NT2/D1 (cell line): ENCODE measurements around the gene NUDT2.
"Not testable (repeated sequence)": the region's sequence is repeated elsewhere in the genome, so short reads cannot be mapped to it uniquely, and the experiment has no call there.

Source experiments
- DNase-seq: peaks from one replicate; pipeline ENCODE4 v3.0.0-alpha.2; 2011; ENCODE audit warnings: low read depth, low spot score
- H3K27me3 ChIP-seq: 2 replicates; pipeline ENCODE4 v1.6.0; 2011; ENCODE audit warnings: mild to moderate bottlenecking; ENCODE audit not compliant: insufficient read length, insufficient read depth
- H3K36me3 ChIP-seq: 2 replicates; pipeline ENCODE4 v1.6.1; 2011; ENCODE audit warnings: mild to moderate bottlenecking, low read length, mixed read lengths; ENCODE audit not compliant: insufficient read depth, insufficient read length
- H3K4me1 ChIP-seq: 2 replicates; pipeline ENCODE4 v1.5.1; 2011; ENCODE audit not compliant: insufficient read depth, insufficient read length
- H3K4me3 ChIP-seq: 2 replicates; pipeline ENCODE4 v1.5.1; 2011; ENCODE audit warnings: low read depth; ENCODE audit not compliant: insufficient read length
- H3K9ac ChIP-seq: 2 replicates; pipeline ENCODE4 v1.6.0; 2011; ENCODE audit warnings: low read depth; ENCODE audit not compliant: insufficient read length
- H3K9me3 ChIP-seq: 2 replicates; pipeline ENCODE4 v1.5.1; 2011; ENCODE audit warnings: mild to moderate bottlenecking, low read length; ENCODE audit not compliant: insufficient read depth
- SUZ12 ChIP-seq: IDR thresholded peaks from 2 replicates; pipeline ENCODE4 v1.6.1; 2011; ENCODE audit not compliant: insufficient read length, insufficient read depth; ENCODE audit errors: extremely low read depth
- YY1 ChIP-seq: IDR thresholded peaks from 2 replicates; pipeline ENCODE4 v1.6.1; 2011; ENCODE audit not compliant: insufficient read length, insufficient read depth
- ZNF274 ChIP-seq: IDR thresholded peaks from 2 replicates; pipeline ENCODE4 v1.6.1; 2011; ENCODE audit warnings: mild to moderate bottlenecking, low read depth, low read length

The NUDT2 gene

GRCh38 chr9:34347800-34348158 lies 18.4 kb downstream of the NUDT2 start:
- DNase-seq = no peak
- Histone ChIP-seq H3K9ac (no peak overlapping the region), H3K36me3 (peaks cover 24% of the 10 kb centered on the region), H3K4me1 (peaks cover 4% of the 10 kb centered on the region), H3K9me3 (no peaks in the 10 kb centered on the region), H3K4me3 (no peak overlapping the region), H3K27me3 (no peaks in the 10 kb centered on the region)
- TF ChIP-seq ZNF274 (no peak), SUZ12 (no peak), YY1 (no peak)

- TF ChIP-seq SUZ12 (no peak), YY1 (no peak), ZNF274 (no peak)
Measured at GRCh38 chr9:34349324-34349723, 20.0 kb downstream of the NUDT2 start.

GRCh38 chr9:34352122-34352652 lies 22.8 kb downstream of the NUDT2 start:
- H3K9ac ChIP-seq, H3K4me3 ChIP-seq, H3K36me3 ChIP-seq, DNase-seq, H3K4me1 ChIP-seq, H3K27me3 ChIP-seq: not testable (repeated sequence)
- peaks cover 19% of the 10 kb centered on the region for H3K9me3 ChIP-seq

More at GRCh38 chr9:34349324-34349723, 20.0 kb downstream of the NUDT2 start:
- Histone ChIP-seq H3K9ac (no peak overlapping the region), H3K4me1 (peaks cover 4% of the 10 kb centered on the region), H3K36me3 (peaks cover 8% of the 10 kb centered on the region), H3K27me3 (no peaks in the 10 kb centered on the region), H3K9me3 (no peaks in the 10 kb centered on the region), H3K4me3 (no peak overlapping the region)
- no peak for DNase-seq

DNA sequence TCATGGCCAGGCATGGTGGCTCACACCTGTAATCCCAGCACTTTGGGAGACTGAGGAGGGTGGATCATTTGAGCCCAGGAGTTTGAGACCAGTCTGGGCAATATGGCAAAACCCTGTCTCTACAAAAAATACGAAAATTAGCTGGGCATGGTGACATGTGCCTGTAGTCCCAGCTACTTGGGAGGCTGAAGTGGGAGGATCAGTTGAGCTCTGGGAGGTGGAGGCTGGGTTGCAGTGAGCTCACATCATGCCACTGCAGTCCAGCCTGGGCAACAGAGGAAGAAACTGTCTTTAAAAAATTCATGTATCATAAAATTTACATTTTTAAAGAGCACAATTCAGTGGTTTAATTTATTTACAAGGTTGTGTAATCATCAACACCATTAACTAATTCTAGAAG lies 23.6 kb downstream of the NUDT2 start:
- H3K27me3 ChIP-seq, DNase-seq, H3K36me3 ChIP-seq, H3K4me3 ChIP-seq, H3K4me1 ChIP-seq, H3K9ac ChIP-seq: not testable (repeated sequence)
- H3K9me3 ChIP-seq = peaks cover 19% of the 10 kb centered on the region

DNA sequence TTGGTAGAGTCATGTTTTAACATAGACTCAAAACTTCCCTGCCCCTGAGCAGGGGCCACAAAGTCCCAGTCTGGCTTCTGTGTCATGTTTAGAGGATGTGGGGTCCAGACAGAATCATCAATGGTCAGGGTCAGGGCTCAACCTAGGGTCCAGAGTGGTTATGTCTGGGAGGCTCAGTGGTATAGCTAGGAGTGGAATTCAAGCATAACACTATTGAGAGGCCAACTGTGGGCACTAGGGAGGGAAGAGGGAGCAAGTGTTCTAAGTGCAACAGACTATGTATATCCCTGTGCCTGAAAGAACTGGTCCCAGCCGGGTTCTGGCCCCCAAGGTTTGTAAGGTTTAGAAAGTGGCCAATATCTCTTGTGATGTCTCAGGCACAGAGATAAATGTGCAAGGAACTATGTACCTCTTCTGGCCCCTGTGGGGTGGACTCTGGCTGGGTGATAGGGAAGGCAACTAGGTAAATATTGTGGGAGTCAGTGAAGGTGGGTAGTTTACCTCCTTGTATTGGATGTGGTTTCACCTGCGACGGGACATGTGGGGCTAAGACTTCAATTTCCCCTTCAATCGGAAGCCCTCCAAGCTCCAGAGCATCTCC lies 33.3 kb downstream of the NUDT2 start:
- DNase-seq = no peak
- Histone ChIP-seq H3K36me3 (no peaks in the 10 kb centered on the region), H3K9me3 (peaks cover 4% of the 10 kb centered on the region; the same call in 1 of the 2 replicates), H3K4me3 (no peak overlapping the region), H3K9ac (no peak overlapping the region), H3K27me3 (no peaks in the 10 kb centered on the region), H3K4me1 (peaks cover 10% of the 10 kb centered on the region)
- TF ChIP-seq ZNF274 (no peak), SUZ12 (no peak), YY1 (no peak)

DNA sequence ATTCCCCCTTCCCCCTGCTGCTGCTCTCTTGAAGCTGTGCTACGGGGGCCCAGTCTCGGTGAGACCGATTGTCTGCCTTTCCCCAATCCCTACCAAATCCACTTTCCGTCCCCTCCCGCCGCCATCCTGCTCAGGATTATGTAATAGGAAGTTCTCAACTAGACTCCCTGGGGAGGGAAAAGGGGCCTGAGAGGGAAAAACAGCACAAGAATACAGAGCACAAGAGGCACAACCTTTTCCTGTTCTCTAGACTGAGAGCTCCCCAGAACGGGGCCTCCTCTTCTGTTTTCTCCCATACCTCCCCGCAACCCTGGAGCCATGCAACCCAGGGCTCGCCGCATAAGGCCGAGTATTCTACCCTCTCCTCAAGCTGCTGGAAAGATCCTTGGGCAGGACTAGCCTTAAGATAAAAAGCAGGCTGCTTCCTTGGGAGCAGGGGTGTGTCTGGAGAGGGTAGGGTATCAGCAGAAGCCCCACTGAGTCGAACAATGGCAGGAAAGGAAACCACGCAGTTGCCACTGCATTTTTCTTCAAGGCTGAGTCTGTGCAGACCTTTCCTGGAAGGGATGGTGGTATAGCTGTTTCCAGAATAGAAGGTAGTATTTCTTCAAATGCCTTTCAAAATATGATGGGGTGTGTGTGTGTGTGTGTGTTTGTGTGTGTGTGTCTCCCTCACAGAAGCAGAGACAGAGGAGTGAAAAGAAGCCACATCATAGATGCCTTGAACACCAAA lies 34.4 kb downstream of the NUDT2 start:
- TF ChIP-seq ZNF274 (no peak), YY1 (no peak), SUZ12 (no peak)
- Histone ChIP-seq H3K9ac (no peak overlapping the region), H3K9me3 (peaks cover 15% of the 10 kb centered on the region; the same call in 1 of the 2 replicates), H3K4me3 (no peak overlapping the region), H3K36me3 (no peaks in the 10 kb centered on the region), H3K27me3 (no peaks in the 10 kb centered on the region), H3K4me1 (peaks cover 10% of the 10 kb centered on the region)
- DNase-seq = no peak

DNA sequence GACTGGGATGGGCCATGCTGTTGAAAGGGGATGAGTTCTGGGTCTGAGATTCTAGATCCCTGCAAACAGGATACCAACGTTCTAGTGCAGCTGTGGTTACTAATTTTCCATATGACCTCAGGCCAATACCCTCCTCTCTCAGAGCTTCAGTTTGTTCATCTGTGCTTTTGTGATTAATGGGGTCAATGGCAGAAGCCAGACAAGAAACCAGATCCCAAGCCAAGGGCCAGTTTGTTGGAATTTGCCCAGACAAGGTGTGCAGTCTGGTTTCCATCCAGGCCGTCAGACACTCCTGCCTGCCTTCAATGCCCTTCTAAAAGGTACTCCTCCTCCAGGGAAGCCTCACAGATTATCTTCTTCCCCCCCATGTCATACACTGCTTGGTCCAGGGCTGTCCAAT lies 35.9 kb downstream of the NUDT2 start:
- Histone ChIP-seq H3K9me3 (peaks cover 20% of the 10 kb centered on the region; the same call in 1 of the 2 replicates), H3K36me3 (peaks cover 13% of the 10 kb centered on the region), H3K9ac (no peak overlapping the region), H3K4me1 (peaks cover 10% of the 10 kb centered on the region), H3K27me3 (no peaks in the 10 kb centered on the region), H3K4me3 (no peak overlapping the region)
- no peak for TF ChIP-seq YY1
- no peak for TF ChIP-seq SUZ12
- TF ChIP-seq ZNF274 = no peak
- no peak for DNase-seq
